ENCODE data around the gene PCSK2. TPM values are rescaled to one million over a fixed set of nuclear protein-coding genes. Genes with fewer than 3 reads are reported as not detected.

Gene PCSK2
- total RNA-seq, 1 donor: not detected

DNA sequence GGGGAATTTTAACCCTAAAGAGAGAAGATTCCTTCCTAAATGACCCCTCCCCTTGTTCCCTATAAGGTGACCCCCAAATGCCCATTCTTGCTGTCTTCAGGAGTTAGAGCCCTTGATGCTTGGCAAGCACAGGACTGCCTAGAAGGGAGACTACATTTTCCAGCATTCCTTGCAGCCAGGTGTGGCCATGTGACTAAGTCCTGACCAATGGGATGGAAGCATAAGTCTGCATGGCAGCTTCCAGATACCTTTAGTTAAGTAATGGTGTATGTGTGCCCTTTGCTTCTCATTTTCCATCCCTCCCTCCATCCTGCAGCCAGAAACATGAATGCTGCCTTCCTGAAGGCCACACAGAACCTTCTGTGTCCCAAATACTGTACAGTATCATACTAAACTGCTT lies 298.8 kb downstream of the PCSK2 start:
- Histone ChIP-seq H3K27me3 (ENCODE audit: insufficient read depth, low read length) (peaks cover 7% of the 10 kb centered on the region), H3K36me3 (ENCODE audit: insufficient read depth, low read length) (no peaks in the 10 kb centered on the region), H3K4me2 (ENCODE audit: insufficient read depth, low read length) (no peak overlapping the region), H4K20me1 (ENCODE audit: insufficient read depth, low read length) (no peaks in the 10 kb centered on the region), H2AFZ (ENCODE audit: low read length) (no peak overlapping the region), H3K79me2 (ENCODE audit: insufficient read depth, low read length) (no peaks in the 10 kb centered on the region), H3K4me1 (ENCODE audit: insufficient read depth, low read length) (no peaks in the 10 kb centered on the region), H3K27ac (ENCODE audit: low read depth, low read length) (no peak overlapping the region), H3K9me3 (ENCODE audit: low read depth, low read length) (no peaks in the 10 kb centered on the region), H3K4me3 (ENCODE audit: insufficient read depth, low read length) (no peak overlapping the region)
- TF ChIP-seq, protein P1, sequence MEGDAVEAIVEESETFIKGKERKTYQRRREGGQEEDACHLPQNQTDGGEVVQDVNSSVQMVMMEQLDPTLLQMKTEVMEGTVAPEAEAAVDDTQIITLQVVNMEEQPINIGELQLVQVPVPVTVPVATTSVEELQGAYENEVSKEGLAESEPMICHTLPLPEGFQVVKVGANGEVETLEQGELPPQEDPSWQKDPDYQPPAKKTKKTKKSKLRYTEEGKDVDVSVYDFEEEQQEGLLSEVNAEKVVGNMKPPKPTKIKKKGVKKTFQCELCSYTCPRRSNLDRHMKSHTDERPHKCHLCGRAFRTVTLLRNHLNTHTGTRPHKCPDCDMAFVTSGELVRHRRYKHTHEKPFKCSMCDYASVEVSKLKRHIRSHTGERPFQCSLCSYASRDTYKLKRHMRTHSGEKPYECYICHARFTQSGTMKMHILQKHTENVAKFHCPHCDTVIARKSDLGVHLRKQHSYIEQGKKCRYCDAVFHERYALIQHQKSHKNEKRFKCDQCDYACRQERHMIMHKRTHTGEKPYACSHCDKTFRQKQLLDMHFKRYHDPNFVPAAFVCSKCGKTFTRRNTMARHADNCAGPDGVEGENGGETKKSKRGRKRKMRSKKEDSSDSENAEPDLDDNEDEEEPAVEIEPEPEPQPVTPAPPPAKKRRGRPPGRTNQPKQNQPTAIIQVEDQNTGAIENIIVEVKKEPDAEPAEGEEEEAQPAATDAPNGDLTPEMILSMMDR (IDR thresholded peaks at IDR 0.05; ENCODE audit: extremely low read depth, low read depth, low read length): no peak
- no peak for DNase-seq (ENCODE audit: insufficient read length, low spot score, missing footprints)

DNA sequence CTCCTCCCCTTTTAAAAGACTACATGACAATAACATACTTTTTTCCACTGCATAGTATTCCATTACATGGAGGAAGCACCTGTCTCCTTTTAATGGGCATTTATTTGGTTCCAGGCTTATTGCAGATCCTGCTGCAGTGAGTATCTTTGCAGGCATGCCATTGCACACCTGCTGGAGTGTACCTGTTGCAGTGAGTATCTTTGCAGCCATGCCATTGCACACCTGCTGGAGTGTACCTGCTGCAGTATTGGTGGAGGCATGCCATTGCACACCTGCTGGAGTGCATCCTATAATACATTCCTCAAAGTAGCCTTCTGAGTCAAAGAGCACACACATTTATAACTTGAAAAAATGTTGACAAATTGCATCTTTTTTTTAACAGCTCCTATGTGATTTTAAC lies 302.7 kb downstream of the PCSK2 start:
- no peak for DNase-seq (ENCODE audit: insufficient read length, low spot score, missing footprints)
- no peaks in the 10 kb centered on the region for H4K20me1 ChIP-seq (ENCODE audit: insufficient read depth, low read length)
- H3K4me1 ChIP-seq (ENCODE audit: insufficient read depth, low read length): no peaks in the 10 kb centered on the region
- peaks cover 7% of the 10 kb centered on the region for H3K27me3 ChIP-seq (ENCODE audit: insufficient read depth, low read length)
- H3K4me3 ChIP-seq (ENCODE audit: insufficient read depth, low read length): no peak overlapping the region
- H2AFZ ChIP-seq (ENCODE audit: low read length): no peak overlapping the region
- TF ChIP-seq, protein P1 (IDR thresholded peaks at IDR 0.05; ENCODE audit: extremely low read depth, low read depth, low read length): no peak
- H3K79me2 ChIP-seq (ENCODE audit: insufficient read depth, low read length): no peaks in the 10 kb centered on the region
- H3K9me3 ChIP-seq (ENCODE audit: low read depth, low read length): no peaks in the 10 kb centered on the region
- H3K27ac ChIP-seq (ENCODE audit: low read depth, low read length): no peak overlapping the region
- H3K36me3 ChIP-seq (ENCODE audit: insufficient read depth, low read length): no peaks in the 10 kb centered on the region
- H3K4me2 ChIP-seq (ENCODE audit: insufficient read depth, low read length): no peak overlapping the region

- Histone ChIP-seq H3K79me2 (ENCODE audit: insufficient read depth, low read length) (no peaks in the 10 kb centered on the region), H3K4me3 (ENCODE audit: insufficient read depth, low read length) (no peak overlapping the region), H3K9me3 (ENCODE audit: low read depth, low read length) (no peaks in the 10 kb centered on the region), H3K27ac (ENCODE audit: low read depth, low read length) (no peak overlapping the region), H3K36me3 (ENCODE audit: insufficient read depth, low read length) (no peaks in the 10 kb centered on the region), H3K27me3 (ENCODE audit: insufficient read depth, low read length) (peaks cover 6% of the 10 kb centered on the region), H3K4me1 (ENCODE audit: insufficient read depth, low read length) (no peaks in the 10 kb centered on the region), H4K20me1 (ENCODE audit: insufficient read depth, low read length) (no peaks in the 10 kb centered on the region), H2AFZ (ENCODE audit: low read length) (no peak overlapping the region), H3K4me2 (ENCODE audit: insufficient read depth, low read length) (peak overlapping the region; percentile 89)
- no peak for DNase-seq (ENCODE audit: insufficient read length, low spot score, missing footprints)
- TF ChIP-seq, protein P1 (IDR thresholded peaks at IDR 0.05; ENCODE audit: extremely low read depth, low read depth, low read length): no peak
Observed at GRCh38 chr20:17530153-17530552, 303.3 kb downstream of the PCSK2 start.

GRCh38 chr20:17530716-17531664 lies 304.1 kb downstream of the PCSK2 start, which contains the start of gene BFSP1:
Gene BFSP1 (minus strand): TSS chr20:17531379. CDS start chr20:17531329, 50 bp downstream.
- peak; percentile 95 for DNase-seq (ENCODE audit: insufficient read length, low spot score, missing footprints)
- no peaks in the 10 kb centered on the region for H3K36me3 ChIP-seq (ENCODE audit: insufficient read depth, low read length)
- no peaks in the 10 kb centered on the region for H3K4me1 ChIP-seq (ENCODE audit: insufficient read depth, low read length)
- H3K27me3 ChIP-seq (ENCODE audit: insufficient read depth, low read length): no peaks in the 10 kb centered on the region
- H3K4me2 ChIP-seq (ENCODE audit: insufficient read depth, low read length): peak within 1 kb of the TSS; percentile 89
- peak within 1 kb of the TSS; percentile 97 for H2AFZ ChIP-seq (ENCODE audit: low read length)
- H3K79me2 ChIP-seq (ENCODE audit: insufficient read depth, low read length): no peaks in the 10 kb centered on the region
- TF ChIP-seq, protein P1 (IDR thresholded peaks at IDR 0.05; ENCODE audit: extremely low read depth, low read depth, low read length): no peak
- no peaks in the 10 kb centered on the region for H4K20me1 ChIP-seq (ENCODE audit: insufficient read depth, low read length)
- H3K9me3 ChIP-seq (ENCODE audit: low read depth, low read length): no peaks in the 10 kb centered on the region
- H3K4me3 ChIP-seq (ENCODE audit: insufficient read depth, low read length): peak within 1 kb of the TSS; percentile 71
- H3K27ac ChIP-seq (ENCODE audit: low read depth, low read length): peak within 1 kb of the TSS; percentile 41

Measured in osteoblast (primary cell).